NOMO-1 (cell line): ENCODE data around the gene LYPD6B.
A peak's percentile ranks its signal among the peaks of the same experiment; 100 is the strongest.

Experiments used
- DNase-seq, 2 experiments: peaks; one replicate each; lab custom pipeline; 2025; ENCODE audit not compliant: unreplicated experiment in 2 of 2; lab: John Stamatoyannopoulos, UW

The LYPD6B gene

DNA sequence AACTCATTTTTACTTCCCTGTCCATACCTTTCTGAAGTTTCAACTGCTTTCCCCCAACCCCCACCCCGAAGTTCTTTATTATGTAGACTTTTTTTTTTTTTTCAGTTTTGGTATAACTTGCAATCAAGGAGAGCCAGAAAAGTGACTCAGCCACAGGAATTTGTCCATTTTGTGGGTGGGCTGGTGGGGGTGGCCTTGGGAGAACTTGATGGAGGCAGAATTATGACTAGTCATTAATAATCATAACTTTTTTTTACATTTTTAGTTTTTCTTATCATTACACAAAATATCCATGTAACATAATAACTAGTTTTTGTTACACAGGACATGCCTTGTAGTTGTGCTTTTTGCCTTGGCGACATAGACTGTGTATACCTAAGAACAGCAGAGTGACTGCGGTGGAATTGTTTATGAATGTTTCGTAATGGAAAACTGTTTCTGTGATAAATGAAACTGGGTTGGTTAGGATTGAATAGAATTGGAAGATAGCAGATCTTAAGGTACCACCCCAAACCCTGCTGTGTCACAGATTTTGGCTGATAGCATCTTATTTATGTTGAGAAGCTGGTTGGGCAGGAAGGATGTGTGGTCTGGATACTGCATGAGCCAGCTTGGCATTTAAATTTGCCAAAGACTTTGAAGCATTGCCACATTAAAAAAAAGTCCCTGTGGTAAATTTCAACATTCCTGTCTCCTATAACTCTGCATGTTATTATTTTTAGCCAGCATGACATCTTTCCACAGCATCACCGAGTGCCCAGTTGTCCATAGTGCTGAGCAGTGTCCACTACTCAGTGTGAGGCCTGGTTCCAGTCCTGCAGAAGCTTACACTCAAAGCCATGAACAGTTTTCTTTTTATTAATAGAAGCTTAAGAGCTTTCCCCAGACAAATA is 30.7 kb downstream of the LYPD6B start:
- peak; percentile 52 to 66 for DNase-seq

- no peak for DNase-seq
These were observed 32.3 kb downstream of the LYPD6B start for GRCh38 chr2:149070681-149071320.

GRCh38 chr2:149075105-149075504 is 36.6 kb downstream of the LYPD6B start:
- DNase-seq = no peak

- DNase-seq = no peak
These were observed 37.4 kb downstream of the LYPD6B start for GRCh38 chr2:149075853-149076252.

DNA sequence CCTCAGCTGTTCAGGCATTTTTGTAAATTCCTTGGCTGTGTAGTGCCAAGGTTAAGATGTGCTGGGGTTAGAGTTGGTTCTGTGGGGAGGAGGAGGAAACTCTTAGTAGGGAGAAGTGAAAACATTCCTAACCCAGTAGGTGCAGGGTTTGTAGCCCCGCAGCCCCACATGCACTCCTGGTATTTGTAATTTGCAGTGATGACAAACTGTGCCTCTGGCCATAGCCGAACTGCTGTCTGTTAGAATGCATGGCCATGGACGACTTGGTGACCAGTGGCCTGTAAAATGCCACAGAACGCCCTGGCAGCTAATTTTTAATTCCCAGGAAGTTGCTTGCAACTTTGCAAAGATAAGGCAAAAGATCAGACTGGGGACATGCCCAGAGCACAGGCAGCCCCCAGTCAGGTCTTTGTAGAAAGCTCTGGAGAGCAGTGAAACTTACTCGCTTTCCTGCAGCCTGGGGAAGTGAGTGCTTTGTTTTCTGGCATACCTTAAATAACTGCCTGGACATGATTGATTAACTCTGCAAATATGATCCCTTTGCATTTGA is 38.4 kb downstream of the LYPD6B start:
- no peak for DNase-seq

- DNase-seq = no peak
These were observed 39.4 kb downstream of the LYPD6B start for GRCh38 chr2:149077861-149078260.

DNA sequence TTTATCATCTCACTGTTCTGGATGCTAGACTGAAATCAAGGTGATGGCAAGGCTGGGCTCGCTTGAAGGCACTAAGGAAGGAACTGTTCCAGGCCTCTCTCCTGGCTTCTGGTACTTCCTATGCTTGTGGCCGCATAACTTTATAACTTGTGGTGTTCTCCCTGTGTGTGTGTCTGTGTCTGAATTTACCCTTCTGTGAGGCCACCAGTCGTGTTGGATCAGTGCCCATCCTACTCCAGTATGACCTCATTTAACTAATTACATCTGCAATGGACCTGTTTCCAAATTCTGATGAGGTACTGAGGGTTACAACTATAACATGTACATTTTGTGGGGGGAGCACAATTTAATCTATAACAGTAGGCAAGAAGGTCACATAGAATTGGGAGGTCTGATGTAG is 41.6 kb downstream of the LYPD6B start:
- DNase-seq = no peak

DNA sequence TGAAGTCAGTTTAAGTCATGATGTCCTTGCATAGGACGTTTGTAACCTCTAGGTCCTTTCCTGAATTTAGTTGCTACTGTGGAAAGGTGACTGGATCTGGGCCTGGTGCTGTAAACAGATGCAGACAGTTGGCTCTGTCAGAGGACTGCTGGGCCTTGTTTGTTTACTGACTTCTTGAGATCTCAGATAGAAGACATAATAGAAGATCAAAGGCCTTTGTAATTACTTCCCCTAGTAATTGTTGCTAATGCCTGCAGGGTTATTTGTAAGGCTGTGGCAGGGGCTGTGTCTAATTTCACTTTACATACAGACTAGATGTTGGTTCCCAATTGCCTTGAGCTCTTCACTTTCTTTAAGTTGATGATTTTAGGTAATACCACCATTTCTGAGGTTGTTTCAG is 42.5 kb downstream of the LYPD6B start:
- peak; percentile 44 to 59 for DNase-seq

GRCh38 chr2:149082079-149082478 is 43.6 kb downstream of the LYPD6B start:
- peak in 1 of 2 experiments; percentile 11 for DNase-seq

- DNase-seq = no peak
These were observed 44.2 kb downstream of the LYPD6B start for GRCh38 chr2:149082735-149083134.

GRCh38 chr2:149084924-149085795 is 46.7 kb downstream of the LYPD6B start:
- peak; percentile 66 to 83 for DNase-seq

GRCh38 chr2:149087751-149088150 is 49.3 kb downstream of the LYPD6B start:
- no peak for DNase-seq

DNA sequence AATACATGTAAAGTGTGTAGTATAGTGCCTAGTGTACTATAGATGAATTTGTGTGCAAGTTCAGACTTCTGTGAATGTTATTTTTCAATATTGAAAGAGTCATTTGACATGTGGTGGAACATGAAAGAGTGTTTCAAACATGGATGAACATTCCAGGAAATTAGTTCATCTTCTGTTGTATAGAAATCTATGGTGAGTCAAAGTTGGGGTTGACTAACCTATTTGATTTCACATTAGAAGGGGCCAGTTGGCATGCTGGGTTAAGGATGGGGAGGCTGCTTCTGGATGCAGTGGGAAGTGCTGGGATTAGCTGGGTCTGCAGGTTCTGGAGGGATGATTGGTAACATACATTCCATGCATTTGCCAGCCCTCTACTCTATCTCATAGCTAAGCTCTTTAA is 50.6 kb downstream of the LYPD6B start:
- DNase-seq = no peak

DNA sequence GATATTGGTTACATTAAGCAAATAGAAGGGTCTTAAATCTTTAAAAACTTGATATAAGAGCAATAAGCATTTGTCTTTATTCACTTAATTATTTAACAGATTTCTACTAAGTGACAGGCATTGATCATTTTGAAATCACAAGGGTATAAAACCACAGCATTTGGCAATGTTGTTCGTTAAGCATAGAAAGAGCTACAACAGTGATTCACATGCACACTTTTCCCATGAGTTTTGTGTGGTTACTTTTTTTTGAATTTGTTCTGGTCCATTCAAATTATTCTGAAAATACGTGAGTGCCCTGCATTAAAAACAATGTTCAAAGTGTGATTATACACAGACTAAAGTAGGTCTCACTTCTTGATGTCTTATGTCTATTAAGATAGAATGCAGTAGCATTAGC is 52.2 kb downstream of the LYPD6B start:
- DNase-seq = no peak

- no peak for DNase-seq
These were observed 55.1 kb downstream of the LYPD6B start for GRCh38 chr2:149093579-149093978.

GRCh38 chr2:149094217-149095015 is 55.9 kb downstream of the LYPD6B start:
- no peak for DNase-seq

GRCh38 chr2:149098701-149099100 is 60.2 kb downstream of the LYPD6B start:
- DNase-seq = no peak

GRCh38 chr2:149099298-149099697 is 60.8 kb downstream of the LYPD6B start:
- no peak for DNase-seq

GRCh38 chr2:149100739-149101699 is 62.5 kb downstream of the LYPD6B start:
- no peak for DNase-seq
